GM19035 (cell line): ENCODE data around the gene FCGR2B.
"Not testable (repeated sequence)": the region's sequence is repeated elsewhere in the genome, so short reads cannot be mapped to it uniquely, and the experiment has no call there.

Source experiments
- ATAC-seq: cut with Tn5 transposase; IDR thresholded peaks from one replicate; pipeline ENCODE4 v1.9.1; 2021; ENCODE audit not compliant: unreplicated experiment

Gene FCGR2B

DNA sequence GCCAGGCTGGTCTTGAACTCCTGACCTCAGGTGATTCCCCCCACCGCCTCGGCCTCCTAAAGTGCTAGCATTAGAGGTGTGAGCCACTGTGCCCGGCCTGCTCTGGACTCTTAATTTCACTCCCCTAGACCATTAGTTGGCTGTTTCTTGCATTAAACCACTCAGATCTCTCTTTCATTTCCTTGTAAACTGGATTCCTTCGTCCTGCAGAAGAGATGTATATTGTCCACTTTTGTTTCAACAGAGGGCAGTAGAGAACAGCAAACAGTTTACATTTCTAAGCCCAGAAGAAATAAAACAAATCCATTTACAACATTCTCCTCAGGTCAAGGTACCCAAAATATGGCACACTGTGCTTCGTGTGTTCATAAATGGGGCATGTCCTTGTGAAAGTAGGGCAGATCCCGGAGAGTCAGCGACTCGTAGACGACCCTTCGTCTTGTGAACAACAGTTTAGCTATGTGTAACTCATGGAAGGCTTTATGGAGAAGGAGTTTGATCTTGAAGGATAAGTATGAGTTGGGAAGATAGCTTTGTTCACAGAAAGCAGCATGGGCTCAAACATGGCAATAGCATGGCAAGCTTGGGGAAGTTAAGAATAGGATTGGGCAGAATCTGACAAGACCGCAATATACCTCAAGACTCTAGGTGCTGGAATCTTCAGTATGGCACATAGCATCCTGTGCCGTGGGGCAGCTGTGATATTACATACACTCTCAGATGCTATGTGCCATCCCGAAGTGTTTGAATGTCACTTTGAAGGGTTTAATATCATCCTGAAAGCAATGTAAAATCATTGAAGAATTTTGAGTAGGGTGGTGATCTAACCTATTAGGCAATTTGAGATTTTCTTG lies 15.2 kb upstream of the FCGR2B start:
- not testable (repeated sequence) for ATAC-seq

DNA sequence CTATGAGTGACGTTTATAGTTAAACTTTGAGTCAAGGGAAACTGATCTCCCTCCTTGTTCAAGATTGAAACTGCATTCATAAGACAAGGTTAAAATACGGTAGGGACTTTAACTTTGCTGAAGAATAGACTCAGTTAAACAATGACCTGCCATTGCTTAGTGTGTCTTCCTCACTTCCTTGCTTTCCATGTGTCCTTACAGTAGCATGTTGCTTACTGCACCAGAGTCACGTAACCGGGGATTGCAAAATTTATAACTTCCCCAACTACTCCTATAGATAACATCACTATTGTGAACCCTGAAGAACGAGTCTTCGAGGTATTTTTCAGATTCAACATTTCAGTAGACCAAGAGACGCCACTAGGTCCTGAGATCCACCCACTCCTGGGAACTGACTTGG lies 9.4 kb upstream of the FCGR2B start:
- not testable (repeated sequence) for ATAC-seq

DNA sequence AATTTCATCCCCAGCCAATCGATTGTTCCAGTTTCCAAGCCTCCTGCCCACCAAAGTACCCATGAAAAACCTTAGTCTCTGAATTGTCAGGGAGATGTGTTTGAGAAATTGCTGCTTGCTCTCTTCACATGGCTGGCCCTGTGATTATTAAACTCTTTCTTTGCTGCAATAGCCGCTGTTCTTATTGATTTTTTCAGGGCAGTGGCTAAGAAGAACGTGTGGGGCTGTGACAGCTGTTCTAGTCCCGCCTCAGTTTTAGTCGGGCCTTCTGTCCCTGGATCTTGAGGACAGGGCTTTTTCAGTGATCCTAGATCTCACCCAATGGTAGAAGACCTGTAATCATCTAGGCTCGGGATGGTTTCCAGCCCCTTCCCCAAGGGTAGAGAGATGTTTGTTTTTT lies 9.0 kb upstream of the FCGR2B start:
- ATAC-seq: not testable (repeated sequence)

DNA sequence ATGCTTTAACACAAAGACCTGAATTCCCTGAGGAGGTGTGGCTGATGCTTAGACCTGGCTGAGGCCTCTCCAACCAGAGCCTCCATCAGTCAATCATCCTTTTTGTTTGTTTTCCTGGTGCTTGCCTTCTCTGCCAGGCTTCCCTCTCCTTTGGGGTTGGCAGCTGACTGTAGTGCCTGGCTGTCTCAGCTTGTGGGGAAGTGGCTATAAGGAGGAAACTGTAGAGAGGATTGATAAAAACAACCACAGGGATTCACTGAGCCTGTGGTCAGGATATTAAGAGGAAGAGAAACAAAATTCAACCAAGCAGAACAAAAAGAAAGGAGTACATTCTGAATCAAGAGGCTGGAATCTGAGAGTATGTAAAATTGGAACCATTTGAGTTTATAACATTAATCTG lies 4.4 kb upstream of the FCGR2B start:
- not testable (repeated sequence) for ATAC-seq

DNA sequence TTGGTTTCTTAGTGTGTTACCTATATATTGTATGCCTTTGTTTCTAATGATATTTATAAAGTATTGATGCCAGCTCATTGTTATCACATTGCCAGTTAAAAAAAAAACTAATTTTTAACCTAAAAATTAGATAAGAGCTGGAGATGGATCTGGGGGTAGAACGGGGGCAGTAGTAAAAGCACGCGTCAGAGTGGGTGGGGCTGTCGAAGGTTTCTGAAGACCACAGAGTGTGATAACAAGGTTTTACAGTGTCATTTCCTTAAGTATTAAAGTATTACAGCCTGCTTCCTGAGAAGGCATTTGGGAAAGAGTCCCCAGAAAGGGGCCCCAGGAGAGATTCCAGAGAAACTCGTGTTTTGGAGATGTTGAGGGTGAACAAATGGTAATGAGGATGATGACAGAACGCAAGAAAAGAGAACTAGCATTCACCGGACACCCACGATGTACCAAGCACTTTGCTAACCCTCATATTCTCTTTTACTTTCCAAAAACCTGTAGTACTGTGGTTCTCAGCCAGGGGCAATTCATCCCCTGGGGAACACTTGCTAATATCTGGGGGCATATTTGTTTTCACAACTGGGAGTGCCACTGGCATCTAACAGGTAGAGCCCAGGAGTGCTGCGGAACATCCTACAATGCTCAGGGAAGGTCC lies 1.2 kb upstream of the FCGR2B start:
- not testable (repeated sequence) for ATAC-seq

DNA sequence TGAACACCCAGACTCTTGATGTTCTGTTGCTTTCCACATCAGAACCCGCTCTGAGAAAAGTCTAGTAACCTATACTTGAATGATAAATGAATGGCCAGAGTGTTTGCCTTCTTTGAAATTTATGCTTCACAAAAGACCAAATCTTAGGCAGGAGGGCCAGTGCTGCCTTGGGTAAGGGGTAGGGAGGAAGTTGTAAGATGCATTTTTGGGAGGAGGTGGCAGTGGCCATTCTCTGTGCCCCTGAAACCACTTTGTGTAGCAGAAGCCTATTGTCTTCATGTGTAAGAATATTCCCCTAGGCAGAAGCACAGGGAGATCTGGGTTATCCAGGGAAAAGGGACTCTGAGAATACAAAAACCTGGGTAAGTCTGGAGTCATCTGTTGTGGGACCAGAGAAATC lies 626 bp downstream of the FCGR2B start:
- peak; percentile 22 for ATAC-seq

DNA sequence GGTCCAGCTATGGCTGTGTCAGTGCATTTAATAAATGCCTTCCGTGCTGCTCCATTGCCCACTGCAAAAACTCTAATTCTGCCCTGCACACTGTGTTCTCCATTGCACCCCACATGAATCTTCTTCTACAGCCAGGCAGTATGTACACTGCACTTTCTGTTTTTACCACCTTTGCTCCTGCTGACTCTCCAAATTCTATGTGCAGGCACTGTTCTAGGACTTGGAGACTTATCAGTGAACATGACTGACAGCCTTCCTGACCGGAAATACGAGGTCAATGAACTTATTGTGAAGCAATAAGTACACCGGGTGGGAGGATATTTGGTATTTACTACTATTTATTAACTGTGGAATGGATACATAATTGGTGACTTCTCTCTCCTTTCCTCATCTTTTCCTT lies 1.7 kb downstream of the FCGR2B start:
- ATAC-seq: not testable (repeated sequence)

DNA sequence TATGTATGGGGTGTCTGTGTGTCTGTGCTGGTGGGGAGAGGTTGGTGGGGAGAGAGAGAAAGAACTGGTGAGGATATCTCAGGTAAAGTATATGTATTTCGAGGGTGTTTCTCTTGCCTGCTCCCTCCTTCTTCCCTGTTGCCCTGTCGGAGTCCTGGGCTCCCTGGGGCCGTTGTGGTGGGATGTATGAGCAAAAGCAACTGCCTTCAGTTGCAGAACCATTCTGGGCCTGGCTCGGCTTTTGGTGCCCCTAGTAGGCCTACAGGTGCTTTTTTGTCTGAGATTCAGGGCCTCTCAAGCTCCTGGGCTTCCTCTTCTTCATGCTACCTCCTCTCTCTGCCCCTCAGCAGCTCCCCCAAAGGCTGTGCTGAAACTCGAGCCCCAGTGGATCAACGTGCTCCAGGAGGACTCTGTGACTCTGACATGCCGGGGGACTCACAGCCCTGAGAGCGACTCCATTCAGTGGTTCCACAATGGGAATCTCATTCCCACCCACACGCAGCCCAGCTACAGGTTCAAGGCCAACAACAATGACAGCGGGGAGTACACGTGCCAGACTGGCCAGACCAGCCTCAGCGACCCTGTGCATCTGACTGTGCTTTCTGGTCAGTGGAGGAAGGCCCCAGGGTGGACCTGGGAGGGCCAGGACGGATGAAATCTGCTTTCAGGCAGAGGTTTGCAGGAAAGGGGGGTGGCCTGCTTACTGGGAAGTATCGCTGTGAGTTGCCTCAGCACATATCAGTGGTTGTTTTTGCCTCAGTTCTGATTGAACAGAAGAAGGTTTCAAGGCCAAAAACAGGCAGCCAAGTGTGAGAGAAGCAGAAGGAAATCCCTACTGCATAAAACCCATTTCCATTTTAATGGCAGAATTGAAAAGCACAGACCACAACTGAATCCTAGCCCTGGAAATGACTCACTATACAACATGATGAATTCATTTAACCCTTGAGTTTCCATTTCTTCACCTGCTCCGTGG lies 8.4 kb downstream of the FCGR2B start:
- ATAC-seq: not testable (repeated sequence)

DNA sequence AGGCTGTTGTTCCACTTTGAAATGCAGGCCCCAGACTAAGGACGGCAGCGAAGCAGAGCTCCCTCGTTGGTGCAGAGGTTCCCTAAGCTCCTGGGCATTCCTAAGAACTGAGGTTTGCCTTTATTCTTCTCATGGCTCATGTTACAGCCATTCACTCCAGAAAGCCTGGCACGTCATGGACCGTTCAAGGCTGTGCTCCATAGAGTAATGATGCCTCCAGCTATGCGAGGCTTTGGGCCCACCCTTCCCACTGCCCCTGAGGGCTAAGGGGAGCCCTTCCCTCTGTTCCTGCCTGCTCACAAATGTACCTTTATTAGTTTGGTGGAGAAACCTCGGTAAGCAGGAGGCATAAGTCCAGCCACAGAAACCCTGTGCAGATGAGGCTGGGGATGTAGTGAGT lies 10.5 kb downstream of the FCGR2B start:
- ATAC-seq: not testable (repeated sequence)

DNA sequence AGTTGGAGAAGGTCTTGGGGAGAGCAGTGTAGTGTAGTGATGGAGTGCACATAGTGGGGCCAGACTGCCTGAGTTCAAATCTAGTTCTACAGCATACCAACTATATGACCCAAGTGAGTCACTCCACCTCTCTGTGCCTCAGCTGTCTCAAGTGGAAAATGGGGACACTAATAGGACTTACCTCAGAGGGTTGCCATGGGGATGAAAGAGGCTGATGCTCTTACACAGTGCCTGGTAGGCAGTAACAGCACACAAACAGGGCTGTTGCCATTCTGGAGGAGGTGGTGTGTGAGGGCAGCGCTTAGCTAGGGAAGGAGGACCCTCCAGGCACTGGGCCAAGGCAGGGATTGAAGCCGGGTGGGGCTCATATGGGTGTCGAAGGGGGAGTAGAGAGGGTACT lies 11.5 kb downstream of the FCGR2B start:
- not testable (repeated sequence) for ATAC-seq

DNA sequence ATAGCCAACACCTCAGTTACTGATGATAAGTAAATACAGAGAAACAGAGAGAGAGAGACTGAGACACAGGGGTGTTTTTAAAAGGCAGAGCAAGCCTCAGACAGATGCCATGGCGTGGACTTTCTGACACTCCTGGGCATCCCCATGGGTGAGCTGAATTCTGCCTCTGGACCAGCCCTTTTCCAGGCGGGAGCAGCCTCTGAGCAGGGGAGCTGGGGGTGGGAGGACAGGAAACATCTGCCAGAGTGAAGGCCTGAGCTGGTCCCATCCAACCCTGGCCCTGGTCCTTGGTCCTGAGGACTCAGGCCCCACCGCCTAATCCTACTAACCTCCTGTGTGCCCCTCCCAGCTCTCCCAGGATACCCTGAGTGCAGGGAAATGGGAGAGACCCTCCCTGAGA lies 12.0 kb downstream of the FCGR2B start:
- ATAC-seq: not testable (repeated sequence)

DNA sequence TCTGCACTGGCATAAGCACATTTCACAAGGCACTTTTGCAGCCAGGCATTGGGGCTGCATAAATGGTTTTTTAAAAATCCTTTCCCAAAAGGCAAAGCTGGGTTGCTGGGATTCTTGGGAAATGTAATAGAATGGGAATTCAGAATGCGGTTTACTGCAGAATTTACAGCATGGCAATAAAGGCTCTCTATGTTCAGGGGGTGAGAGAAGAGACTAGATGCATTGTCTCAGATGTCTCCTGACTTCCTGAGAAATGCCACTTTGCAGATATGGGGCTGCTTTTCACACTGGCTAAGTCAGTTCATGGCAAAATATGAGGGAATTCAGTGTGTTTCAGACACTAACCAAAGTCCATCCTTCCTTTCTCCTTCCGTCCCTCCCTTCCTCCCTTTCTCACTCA lies 13.5 kb downstream of the FCGR2B start:
- ATAC-seq: no peak

DNA sequence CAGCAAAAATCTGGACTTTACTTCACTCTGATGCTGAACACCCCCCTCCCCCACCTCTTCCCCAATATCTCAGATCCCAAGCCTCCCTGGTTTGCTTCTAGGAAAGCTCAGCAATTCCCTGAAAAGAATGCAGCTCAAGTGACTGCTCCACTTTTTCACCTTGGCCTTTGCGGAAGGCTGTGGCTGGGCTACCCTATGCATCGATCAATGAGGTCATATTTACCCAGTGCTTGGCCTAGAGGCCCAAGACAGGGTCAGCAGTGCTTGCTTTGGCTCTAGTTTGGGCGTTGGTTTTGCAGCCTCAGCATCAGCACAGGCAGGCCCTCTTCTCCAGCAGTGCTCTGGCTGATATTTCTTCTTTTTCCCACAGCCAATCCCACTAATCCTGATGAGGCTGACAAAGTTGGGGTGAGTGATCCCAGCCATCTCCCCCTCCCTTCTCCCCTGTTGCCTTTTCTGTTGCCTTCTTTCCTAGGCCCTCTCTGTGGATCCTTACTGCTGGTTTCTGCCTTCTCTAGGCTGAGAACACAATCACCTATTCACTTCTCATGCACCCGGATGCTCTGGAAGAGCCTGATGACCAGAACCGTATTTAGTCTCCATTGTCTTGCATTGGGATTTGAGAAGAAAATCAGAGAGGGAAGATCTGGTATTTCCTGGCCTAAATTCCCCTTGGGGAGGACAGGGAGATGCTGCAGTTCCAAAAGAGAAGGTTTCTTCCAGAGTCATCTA lies 14.2 kb downstream of the FCGR2B start:
- ATAC-seq: no peak

DNA sequence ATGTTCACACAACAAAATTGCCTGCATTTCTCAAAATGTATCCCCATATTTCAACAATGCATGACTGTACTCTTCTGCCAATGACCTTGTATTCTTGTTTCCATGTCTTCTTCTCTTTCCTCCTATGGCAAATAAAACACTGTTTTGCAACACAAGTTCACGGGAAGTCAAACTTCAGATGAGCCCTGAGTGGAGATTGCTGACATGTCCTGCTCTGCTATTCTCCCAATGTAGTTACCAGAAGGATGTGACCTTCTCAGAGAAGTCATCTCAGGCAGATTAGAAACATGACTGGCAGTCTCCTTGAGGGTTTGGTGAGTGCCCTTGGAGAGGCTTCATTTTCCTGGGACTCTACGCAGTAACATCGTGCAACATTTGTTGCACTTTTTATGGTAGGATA lies 15.6 kb downstream of the FCGR2B start:
- no peak for ATAC-seq

DNA sequence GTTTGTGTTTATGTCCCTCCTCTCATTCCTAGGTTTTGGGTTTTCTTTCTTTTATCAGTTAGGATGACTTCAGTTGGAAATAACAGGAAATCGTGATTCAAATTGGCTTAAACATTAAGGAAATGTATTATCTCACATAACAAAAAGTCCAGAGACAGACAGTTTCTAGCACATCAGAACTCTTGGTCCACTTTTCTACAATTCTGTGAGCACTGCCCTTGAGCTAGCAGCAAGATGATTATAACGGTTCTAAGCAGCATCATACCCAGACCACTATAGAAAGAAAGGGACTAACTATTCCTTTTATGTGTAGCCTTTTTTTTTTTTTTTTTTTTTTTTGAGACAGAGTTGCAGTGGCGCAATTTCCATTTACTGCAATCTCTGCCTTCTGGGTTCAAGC lies 18.9 kb downstream of the FCGR2B start:
- no peak for ATAC-seq

DNA sequence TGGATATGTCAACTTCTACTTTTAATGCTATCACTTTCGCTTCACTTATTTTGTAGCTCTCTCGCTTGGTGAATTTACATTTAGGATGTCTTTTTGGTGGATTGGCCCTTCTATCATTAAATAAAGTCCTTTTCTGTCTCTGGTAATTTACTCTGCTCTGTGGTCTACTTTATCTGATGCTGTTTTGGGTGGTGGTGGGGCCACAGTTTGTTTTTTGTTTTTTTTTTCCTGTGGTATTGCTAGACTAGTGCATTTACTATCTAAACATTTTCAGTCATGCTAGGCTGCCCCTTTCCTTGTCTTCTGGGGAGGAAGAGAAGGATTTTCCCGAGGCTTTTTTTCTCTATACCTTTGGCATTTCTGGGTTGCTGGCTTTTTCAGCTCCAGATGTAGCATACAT lies 26.0 kb downstream of the FCGR2B start:
- ATAC-seq: no peak

DNA sequence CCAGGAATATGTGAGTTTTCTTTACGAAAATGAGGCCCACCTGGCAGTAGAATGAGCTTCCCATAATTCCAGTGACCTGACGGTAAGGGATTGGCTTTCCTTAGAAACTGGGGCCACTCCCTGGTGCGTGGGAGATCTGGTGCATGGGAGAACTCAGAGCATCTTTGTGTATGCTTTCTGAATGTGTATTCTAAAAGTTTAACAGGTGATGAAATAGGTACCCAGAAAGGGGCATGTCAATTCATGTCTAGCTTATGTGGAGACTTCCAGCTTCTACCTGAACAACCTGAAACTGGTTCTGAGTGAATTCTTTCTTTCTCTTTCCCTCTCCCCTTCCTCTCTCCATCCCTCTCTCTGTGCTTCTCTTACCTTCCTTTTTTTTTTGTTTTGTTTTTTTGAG lies 28.9 kb downstream of the FCGR2B start:
- ATAC-seq: no peak

DNA sequence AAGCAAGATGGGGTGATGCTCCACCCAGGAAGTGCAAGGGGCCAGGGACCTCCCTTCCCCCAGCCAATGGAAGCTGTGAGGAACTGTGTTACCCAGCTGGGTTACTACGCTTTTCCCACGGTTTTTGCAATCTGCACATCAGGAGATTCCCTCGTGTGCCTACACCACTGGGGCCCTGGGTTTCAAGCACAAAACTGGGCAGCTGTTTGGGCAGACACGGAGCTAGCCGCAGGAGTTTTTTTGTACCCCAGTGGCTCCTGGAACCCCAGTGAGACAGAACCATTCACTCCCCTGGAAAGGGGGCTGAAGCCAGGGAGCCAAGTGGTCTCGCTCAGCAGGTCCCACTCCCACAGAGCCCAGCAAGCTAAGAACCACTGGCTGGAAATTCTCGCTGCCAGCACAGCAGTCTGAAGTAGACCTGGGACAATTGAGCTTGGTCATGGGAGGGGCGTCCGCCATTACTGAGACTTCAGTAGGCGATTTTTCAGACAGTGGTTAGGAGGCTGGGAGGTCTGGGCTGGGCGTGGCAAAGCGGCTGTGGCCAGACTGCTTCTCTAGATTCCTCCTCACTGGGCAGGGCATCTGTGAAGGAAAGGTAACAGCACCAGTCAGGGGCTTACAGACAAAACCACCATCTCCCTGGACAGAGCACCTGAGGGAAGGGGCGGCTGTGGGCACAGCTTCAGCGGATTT lies 30.2 kb downstream of the FCGR2B start:
- not testable (repeated sequence) for ATAC-seq

DNA sequence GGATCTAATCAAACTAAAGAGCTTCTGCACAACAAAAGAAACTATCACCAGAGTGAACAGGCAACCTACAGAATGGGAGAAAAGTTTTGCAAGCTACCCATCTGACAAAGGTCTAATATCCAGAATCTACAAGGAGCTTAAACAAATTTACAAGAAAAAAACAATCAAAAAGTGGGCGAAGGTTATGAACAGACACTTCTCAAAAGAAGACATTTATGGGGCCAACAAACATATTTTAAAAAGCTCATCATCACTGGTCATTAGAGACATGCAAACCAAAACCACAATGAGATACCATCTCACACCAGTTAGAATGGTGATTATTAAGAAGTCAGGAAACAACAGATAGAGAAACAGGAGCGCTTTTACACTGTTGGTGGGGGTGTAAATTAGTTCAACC lies 35.4 kb downstream of the FCGR2B start:
- not testable (repeated sequence) for ATAC-seq

DNA sequence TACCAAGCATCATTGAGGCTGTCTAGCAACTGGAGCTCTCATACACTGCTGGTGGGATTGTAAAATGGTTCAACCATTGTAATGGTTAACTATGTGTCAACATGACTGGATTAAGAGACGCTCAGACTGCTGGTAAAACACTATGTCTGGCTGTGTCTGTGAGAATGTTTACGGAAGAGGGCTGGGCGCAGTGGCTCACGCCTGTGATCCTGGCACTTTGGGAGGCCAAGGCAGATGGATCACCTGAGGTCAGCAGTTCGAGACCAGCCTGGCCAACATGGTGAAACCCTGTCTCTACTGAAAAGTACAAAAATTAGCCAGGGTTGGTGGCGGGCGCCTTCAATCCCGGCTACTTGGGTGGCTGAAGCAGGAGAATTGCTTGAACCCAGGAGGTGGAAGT lies 39.3 kb downstream of the FCGR2B start:
- no peak for ATAC-seq
